Measurements from ENCODE around the gene WDR20.
"Not testable (repeated sequence)": the region's sequence is repeated elsewhere in the genome, so short reads cannot be mapped to it uniquely, and the experiment has no call there.

WDR20 gene

GRCh38 chr14:102134719-102135118 is 5.0 kb upstream of the WDR20 start:
- not testable (repeated sequence) for DNase-seq

- DNase-seq, result not testable (repeated sequence)
Observed at GRCh38 chr14:102135456-102135855, 4.2 kb upstream of the WDR20 start.

GRCh38 chr14:102138535-102138934 is 1.2 kb upstream of the WDR20 start:
- no peak for DNase-seq

- DNase-seq, result no peak
Observed at GRCh38 chr14:102138961-102139285, 774 bp upstream of the WDR20 start.

GRCh38 chr14:102140027-102140749 is 491 bp downstream of the WDR20 start:
- DNase-seq, result peak; percentile 24

- DNase-seq, result no peak
Observed at GRCh38 chr14:102140750-102141145, 1.1 kb downstream of the WDR20 start.

GRCh38 chr14:102141797-102142196 is 2.1 kb downstream of the WDR20 start:
- no peak for DNase-seq

- no peak for DNase-seq
Observed at GRCh38 chr14:102144914-102145313, 5.2 kb downstream of the WDR20 start.

GRCh38 chr14:102145395-102145794 is 5.7 kb downstream of the WDR20 start:
- no peak for DNase-seq

- DNase-seq, result no peak
Observed at GRCh38 chr14:102146423-102146822, 6.7 kb downstream of the WDR20 start.

- DNase-seq, result no peak
Observed at GRCh38 chr14:102150083-102150482, 10.4 kb downstream of the WDR20 start.

- DNase-seq, result no peak
Observed at GRCh38 chr14:102150744-102151143, 11.0 kb downstream of the WDR20 start.

- DNase-seq, result not testable (repeated sequence)
Observed at GRCh38 chr14:102151411-102151810, 11.7 kb downstream of the WDR20 start.

GRCh38 chr14:102154121-102154520 is 14.4 kb downstream of the WDR20 start:
- DNase-seq, result no peak

GRCh38 chr14:102154821-102155549 is 15.3 kb downstream of the WDR20 start:
- no peak for DNase-seq

GRCh38 chr14:102157346-102157745 is 17.6 kb downstream of the WDR20 start:
- no peak for DNase-seq

GRCh38 chr14:102158797-102159196 is 19.1 kb downstream of the WDR20 start:
- DNase-seq, result no peak

- no peak for DNase-seq
Observed at GRCh38 chr14:102159841-102160240, 20.1 kb downstream of the WDR20 start.

GRCh38 chr14:102162487-102162886 is 22.8 kb downstream of the WDR20 start:
- no peak for DNase-seq

GRCh38 chr14:102164241-102164641 is 24.5 kb downstream of the WDR20 start:
- no peak for DNase-seq

- DNase-seq, result no peak
Observed at GRCh38 chr14:102164965-102165364, 25.3 kb downstream of the WDR20 start.

- DNase-seq, result no peak
Observed at GRCh38 chr14:102170061-102170460, 30.4 kb downstream of the WDR20 start.

GRCh38 chr14:102171173-102172020 is 31.7 kb downstream of the WDR20 start:
- no peak for DNase-seq

GRCh38 chr14:102172021-102172272 is 32.2 kb downstream of the WDR20 start:
- not testable (repeated sequence) for DNase-seq

Measured in activated CD4-positive, alpha-beta T cell treated with anti-CD3 and anti-CD28 coated beads, Interleukin-2, amount 50 U/mL, for 1 hour (primary cell).